ENCODE data around the gene ZNF487.

- TF ChIP-seq ELF1 (IDR thresholded peaks at IDR 0.05; ENCODE audit: borderline replicate concordance, low read depth) (no peak), EZH2phosphoT487 (IDR thresholded peaks at IDR 0.05; ENCODE audit: borderline replicate concordance) (no peak), CTCF (IDR thresholded peaks at IDR 0.05 in 2 of 3, conservative IDR thresholded peaks at IDR 0.05 in 1 of 3; ENCODE audit: borderline replicate concordance in 1 of 3, insufficient read depth in 1 of 3, low read depth in 2 of 3, low read length in 2 of 3) (no peak), SP1 (IDR thresholded peaks at IDR 0.05; ENCODE audit: low read depth) (no peak), JUND (IDR thresholded peaks at IDR 0.05) (no peak), RAD21 (IDR thresholded peaks at IDR 0.05; ENCODE audit: low read depth) (no peak), ZFX (IDR thresholded peaks at IDR 0.05) (no peak), POLR2AphosphoS5 (IDR thresholded peaks at IDR 0.05; ENCODE audit: low read depth, low read length) (no peak), FOSL1 (IDR thresholded peaks at IDR 0.05; ENCODE audit: low read depth) (no peak), MAX (IDR thresholded peaks at IDR 0.05) (no peak), POLR2A (IDR thresholded peaks at IDR 0.05; ENCODE audit: borderline replicate concordance, extremely low read depth, insufficient read depth, insufficient read length) (no peak)
These were observed 5.8 kb upstream of the ZNF487 start for GRCh38 chr10:43430926-43431663.

Data from HCT116 (cell line).